Measurements from ENCODE around the gene AGBL1.

AGBL1 gene

DNA sequence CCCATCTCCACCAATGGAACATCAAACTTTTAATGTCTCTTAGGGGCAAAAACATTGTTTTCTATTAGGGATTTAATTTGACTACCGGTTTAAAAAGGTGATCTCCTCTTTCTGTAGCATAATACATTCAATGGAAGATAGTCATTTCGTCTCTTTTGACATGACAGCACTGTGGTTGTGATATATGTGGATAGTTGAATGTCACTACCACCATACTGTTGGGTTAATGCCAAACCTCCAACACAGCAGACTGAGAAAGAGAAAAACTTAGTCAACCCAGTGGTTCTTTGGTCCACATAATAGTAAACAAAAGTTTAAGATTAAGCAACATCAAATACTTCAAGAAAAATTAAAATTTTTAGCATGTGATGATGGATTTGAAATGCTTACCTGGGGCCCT lies 530.4 kb downstream of the AGBL1 start:
- DNase-seq = no peak

DNA sequence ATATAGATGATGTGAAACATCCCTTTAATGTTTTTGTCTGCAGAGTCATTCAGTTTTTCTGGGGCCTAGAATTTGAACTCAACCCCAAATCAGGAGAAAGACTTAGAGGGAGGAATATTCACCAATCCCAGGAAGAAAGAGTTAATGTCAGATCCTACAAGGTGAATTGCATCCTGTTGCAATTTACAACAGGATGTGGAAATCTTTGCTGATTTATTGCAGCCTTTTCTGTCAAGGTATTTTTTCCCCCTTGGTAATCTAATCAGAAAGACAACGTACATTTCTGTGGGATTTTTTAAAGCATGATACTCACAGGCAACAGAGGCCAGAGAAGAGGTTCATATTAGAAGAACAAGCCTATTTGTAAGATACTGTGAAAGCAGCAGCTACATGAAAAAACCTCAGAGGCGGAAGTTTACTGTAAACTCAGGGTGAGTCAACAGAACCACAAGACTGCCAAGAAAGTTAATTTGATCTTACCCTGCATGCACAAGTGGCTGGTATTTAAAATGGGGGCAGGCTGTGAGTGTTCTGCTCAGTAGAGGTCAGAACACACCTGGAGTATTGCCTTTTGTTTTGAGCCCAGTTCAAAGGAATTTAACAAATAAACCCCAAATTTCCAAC lies 531.9 kb downstream of the AGBL1 start:
- DNase-seq = no peak

DNA sequence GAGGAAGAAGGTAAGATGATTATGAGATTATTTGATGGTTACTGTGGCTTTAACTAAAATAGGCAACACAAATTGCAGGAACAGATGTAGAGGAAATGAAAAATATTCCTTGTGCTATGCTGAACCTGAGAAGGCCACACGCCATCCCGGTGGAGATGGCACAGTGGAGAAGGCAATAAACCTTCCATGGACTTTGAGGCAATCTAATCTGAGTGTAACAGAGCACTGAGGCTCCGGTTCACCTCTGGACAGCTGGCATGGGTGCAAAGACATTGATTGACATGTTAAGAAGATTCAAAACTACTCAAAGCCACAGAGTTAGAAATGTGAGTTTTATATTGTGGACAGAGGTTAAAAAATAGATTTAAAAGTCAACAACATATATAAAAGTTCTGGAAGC lies 535.7 kb downstream of the AGBL1 start:
- DNase-seq = no peak

DNA sequence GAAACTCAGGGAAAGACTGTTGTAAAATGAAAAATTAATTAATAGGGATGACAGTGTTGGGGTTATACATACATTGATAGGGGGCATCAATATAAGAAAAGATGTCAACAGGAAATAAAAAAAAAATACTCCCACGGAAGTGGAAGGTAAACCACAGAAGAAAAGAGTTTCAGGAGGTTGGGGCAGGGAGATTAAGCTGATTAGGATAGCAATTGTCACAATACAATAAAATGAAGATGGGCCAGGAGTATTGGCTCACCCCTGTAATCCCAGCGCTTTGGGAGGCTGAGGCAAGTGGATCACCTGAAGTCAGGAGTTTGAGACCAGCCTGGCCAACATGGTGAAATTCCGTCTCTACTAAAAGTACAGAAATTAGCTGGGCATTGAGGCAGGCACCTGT lies 536.1 kb downstream of the AGBL1 start:
- no peak for DNase-seq

DNA sequence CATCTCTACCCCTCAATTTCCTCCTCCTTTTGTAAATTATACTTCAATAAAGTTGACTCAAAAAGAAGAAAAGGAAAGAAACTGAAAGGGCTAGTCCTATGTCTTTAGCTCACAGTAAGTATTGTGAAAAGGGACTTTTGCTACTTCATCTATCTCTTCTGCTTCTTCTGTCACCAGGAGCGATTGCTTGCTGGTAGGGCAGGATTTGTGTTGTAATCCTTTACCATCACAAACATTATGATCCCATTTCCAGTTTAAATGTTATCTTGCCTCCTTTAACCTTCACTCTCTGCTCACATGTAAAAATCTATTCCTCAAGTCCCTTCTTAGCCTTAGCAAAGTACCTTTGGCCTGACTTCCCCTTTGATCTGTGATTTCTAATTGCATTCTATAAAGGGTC lies 537.1 kb downstream of the AGBL1 start:
- DNase-seq = no peak

DNA sequence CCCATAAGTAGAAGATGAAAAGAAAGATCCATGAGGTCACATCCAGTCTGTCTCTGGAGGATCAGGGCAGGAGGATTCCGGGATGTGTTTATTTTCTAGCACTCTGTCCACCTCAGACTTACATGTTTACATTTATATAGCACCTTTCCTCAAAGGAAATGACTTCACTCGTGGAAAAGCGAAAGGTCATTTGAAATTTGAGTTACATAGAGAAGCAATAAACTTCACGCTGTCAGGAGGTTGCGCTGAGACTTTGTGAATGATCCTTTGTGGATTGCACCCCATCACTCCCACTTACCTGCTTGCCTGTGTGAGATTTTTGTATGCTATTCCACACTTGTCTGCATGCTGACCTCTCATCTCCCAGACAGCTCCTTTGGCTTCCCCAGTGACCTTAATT lies 540.5 kb downstream of the AGBL1 start:
- no peak for DNase-seq

DNA sequence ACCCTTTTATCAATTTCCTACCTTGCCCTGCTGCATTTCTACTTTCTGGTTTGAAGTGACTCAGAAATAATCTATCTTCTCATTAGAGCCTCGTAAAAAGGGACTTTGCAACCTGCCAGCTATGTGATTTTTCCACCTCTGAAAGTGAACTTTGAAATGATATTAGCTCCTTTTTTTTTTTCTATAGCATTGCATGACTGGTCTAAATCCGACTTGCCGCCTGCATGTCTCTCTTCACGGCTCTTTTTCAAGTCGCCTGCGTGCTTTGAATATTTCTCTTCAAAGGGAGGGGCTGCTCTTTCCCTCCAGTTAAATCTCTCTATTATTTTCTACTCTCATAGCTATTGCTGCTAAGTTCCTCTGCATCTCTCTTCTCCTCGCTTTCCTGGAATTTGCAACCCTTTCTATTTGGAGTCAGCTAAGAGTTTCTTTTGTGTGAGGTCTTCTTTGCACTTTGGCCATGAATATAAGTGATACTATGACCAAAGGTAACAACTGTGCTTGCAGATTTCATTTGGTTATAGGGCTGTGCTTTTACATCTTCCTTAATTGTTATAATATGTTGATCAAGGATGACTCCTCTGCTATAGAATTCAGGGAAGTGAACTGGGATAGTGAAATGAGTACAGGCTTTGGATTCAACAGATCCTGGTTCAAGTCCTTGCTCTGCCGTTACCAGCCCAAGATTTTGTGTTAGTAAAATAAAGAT lies 541.1 kb downstream of the AGBL1 start:
- DNase-seq = no peak

DNA sequence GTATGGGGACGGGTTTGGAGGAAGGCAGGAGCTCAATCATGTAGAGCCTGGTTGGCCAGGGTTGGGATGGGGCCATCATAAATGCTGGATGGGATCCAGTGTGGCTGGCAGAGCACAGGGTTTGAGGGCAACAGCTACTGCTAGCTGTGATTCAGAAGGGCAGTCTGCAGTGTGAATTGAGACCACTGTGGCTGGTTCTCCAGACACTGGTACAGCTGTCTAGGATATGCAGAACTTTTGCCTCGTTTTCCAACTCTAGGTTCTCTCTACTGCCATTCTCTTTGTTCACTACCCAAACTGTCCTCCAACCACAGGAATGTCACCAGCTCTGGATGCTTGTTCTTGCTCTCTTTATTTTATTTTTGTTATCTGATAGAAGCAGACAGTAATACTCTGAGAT lies 543.6 kb downstream of the AGBL1 start:
- DNase-seq = no peak

DNA sequence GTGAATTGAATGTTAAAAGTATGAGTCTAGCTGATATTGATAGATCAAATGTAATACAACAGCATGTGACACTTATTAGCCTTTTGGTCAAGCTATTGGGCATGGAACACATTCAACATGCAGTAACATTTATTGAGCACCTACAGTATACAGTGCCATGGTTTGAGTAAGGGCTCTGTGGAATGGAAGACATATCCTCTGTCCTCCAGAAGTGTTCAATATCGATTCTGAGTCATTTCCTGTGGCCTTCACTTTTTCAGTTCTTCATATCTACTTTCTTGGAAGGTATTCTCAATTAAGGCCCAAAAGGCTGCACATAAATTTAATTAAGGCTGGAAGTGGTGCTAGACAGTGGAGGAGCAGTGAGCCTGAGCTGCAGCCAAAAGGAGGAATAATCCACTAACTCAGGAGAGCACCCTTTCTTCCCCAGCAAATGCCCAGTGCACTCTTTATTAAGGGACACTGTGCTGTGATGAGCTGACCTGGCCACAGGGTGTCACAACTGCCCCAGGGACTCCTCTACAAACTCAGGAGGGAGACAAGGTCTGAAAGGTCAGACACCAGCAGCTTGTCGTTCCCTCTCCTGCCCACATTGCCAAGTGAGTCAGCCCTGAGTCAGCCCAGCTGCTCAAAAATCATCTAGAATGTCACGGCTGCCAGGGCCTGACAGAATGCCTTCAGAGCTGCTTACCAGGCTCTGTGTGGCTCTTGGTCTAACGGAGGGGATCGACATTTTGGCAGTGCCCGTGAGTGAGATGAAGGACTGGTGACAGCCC lies 544.8 kb downstream of the AGBL1 start:
- peak; percentile 43 for DNase-seq

DNA sequence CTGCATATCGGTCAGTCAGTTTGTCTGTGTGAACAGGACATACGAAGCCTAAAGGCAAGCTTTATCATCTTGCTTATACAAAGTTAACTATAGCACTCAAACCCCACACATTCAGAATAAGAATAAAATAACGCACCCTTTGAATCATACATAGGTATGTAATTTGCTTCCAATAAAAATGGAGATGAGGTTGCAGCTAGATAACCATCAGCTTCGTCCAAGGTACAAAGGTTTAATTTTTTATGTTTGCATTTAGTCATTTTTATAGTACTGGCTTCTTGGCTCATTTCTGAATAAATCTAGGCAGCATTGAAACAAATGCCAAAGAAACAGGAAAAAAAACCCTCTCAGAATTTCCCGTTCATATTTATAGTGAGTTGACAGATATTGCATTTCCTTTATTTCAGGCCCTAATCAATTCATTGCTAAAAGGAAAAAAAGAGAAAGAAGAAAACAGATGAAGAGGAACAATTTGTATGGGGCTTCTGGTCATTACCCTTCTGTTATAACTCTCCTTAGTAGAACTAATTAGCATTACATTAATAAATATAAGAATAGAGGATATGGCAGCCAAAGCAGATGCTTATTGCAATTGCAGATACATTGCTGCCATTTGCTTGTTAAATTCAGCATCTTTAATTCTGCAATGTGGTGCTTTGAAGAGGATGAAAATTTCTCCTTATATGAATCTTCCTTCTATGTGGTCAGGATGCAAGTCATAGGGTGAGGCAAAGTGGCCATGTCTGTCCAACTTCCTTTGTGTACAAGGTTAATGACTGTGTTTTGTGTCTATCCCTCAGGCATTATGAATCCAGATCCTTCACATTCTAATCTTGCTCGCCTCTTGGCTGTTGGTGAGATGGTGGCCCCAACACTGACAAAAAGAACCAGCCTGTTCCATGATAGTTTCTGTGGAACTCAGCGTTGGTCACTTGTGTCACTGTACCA lies 550.0 kb downstream of the AGBL1 start:
- DNase-seq = no peak

DNA sequence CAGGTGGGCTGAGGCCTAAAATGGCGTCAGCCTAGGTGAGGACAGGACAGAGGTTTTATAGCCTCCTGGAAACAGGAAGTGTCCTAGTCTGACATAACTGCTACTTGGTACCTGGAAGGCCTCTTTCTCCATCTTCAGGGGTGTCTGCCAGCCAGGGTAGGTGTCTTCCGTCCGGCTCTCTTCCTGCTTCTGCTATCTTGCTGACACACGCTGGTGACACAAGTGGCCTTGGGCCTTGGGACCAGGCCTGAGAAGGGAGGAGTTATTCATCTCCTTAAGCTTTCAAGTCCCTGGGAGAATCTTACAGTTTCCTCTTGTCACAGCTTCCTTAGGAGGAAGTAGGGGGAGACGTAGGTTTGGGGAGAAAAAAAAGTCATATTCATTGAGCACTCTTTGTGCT lies 551.3 kb downstream of the AGBL1 start:
- no peak for DNase-seq

DNA sequence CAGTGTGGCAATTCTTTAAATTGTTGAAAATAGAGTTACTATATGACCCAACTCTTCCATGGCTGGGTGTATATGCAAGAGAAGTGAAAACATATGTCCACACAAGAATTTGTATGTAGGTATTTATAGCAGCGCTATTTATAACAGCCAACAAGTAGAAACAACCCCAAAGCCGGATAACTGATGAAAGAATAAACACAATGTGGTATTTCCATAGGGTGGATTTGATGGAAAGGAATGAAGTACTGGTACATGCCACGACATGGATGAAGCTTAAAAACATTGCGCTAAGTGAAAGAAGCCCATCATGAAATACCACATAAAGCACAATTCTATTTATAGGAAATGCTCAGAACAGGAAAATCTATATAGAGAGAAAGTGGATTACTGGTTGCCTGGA lies 554.5 kb downstream of the AGBL1 start:
- no peak for DNase-seq

DNA sequence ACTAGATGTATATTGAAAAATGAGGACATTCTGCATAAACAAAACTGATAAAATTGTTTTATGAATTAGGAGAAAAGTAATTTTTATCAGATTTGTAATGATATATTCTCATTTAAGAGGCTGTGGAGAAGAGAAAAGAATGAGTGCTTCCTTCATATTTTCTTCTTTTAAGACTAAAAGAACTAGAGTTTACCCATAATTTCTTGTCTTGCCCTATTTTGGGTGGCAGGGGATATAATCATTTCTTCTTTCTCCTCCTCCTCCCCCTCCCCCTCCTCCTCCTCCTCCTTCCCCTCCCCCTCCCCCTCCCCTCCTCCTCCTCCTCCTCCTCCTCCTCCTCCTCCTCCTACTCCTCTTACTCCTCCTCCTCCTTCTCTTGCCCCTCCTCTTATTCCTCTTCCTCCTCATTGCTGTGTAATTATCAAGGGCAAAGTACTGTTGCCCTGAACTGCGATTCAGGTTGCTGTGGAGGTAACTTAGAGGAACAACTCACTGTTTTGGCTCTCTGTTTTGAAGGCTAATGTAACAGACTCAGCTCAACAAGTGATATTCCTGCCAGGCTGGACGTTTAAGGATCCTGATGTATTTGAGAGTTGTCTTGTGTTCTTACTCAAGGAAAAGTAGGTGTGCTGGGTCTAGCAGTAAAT lies 555.4 kb downstream of the AGBL1 start:
- DNase-seq = no peak

DNA sequence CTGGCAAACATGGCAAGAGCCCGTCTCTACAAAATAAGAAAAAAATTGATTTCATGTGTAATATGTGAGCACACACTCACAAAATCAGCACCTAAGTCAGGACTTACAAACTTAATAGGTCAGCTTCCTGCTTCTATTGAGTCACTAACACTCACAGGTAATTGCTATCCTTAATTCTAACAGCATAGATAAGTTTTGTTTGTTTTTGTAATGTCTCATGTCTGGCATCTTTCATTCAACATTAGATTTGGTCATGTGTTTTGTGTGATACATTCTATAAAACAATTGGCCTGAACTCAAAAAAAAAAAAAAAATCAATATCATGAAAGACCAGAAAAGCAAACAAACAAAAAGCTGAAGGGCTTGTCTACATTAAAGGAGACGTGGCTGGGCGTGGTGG lies 564.7 kb downstream of the AGBL1 start:
- no peak for DNase-seq

DNA sequence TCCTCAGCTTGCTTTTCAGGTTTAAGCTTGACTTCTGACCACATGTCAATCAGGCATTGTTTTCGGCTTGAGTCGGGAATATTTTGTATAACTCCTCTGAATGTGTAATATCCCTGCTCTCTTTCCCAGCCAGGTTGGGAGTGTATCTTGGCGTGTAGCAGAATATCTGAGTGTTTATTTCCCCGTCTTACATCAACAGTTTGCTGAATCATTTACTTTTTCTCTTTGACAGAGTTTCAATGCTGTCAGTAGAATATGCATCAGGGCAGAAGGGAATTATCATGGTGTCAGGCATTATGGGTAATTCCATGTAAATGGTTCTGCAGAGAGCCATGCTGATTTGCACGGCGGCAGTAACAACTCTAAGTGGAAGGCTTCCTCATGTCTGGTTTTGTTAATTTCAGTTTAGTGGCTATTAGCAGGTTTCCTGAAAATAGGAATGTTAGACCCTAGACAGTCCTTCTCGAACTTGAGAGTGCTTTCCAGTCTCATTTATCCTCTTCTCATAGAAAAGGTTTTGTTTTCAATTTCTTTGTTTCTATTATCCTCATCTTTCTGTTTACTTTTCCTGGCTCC lies 566.3 kb downstream of the AGBL1 start:
- DNase-seq = no peak

DNA sequence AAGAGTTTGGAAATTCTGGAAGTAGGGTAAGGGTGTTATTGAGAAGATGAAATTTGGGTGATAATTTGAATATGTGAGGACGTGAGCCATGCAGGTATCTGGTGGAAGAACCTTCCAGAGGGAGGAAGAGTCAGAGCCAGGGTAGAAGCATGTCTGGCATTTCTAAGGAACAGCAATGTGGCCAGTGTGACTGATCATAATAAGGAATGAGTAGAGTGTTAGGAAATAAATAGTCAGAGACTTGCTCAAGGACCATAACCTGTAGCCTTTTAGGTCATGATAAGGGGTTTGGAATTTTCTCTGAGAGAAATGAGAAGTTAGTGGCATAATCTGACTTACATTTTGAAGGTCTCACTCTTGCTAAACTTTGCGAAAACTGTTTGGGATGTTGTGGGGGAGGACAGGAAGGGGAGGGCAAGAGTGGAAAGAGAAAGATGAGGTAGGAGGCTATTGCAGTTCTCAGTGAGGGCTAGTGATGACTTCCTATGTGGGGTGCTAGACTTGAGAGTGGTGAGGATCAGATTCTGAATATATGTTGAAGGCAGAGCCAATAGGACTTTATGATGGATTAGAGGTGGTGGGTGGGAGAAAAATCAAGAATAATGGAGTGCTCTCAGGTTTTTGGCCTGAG lies 568.3 kb downstream of the AGBL1 start:
- DNase-seq = no peak

DNA sequence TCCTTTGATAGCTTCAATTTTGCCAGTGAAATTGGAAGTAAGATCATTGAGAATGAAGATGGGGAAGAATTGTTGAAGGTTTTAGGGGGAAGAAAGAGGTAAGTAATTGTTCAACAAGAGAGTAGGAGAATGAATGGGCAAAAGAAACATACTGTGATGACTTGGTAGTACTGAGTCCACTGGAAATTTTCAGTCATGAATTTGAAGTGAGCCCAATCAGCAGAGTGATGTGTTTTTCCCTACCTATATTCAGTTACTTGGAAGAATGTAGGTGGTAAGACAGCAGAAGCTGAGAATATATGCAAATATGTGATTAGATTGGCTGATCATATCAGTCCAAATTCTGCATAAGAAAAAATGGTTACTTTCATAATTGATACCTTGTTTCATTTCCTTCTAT lies 569.6 kb downstream of the AGBL1 start:
- DNase-seq = no peak

DNA sequence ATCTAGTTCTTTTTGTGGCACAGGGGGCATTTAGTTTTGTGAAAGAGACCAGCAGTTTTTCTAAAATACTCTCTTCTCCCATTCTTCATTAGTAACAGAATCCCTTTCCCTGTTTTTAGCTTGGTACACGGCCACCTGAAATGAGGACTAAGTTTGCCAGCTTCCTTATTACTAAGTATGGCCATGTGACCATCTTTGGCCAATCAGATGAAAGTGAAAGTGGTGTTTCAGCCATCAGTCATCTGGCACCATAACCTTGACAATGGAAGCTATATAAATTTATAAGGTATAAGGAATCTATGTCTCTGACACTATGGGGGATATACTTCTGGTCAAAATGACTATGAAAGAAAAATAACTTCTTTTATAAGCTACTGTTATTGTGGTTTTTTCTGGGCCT lies 570.4 kb downstream of the AGBL1 start:
- DNase-seq = no peak

DNA sequence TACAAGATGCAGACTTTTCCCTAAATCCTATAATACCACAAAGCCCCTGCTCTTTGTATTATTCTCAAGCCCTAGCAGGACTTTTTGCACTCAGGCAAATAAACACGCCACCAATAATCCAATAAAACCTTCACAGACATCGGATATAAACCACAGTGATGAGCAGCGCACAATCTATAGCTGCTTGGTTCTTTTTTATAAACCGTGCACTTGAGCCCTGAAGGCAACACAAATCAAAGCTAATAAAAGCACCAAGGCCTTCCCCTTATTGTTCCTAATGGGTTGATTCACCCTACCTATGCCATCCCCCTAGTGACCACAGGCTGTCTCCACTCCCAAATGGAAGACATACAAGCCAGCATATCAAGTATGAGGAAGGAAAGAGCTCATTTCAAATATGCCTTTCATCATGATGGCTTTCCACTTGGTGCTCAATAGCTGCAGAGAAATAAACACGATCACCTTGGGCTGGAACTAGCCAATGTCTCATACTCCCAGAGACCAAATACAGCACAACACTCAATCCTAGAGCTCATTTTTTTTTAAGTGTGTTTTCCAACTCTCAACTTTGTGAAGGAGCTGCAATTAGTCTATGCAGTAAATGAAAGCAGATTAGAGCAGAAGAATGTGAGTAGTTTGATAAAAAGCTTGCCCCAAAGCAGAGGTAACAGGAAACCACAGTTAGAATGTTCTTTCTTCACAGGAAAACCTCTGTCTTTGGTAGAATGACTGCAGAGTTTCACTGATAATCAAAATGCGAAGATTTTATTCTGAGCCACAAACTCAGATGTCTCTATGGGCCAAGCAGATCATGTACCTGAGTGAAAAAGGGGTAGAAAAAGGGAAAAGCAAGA lies 573.9 kb downstream of the AGBL1 start:
- no peak for DNase-seq

DNA sequence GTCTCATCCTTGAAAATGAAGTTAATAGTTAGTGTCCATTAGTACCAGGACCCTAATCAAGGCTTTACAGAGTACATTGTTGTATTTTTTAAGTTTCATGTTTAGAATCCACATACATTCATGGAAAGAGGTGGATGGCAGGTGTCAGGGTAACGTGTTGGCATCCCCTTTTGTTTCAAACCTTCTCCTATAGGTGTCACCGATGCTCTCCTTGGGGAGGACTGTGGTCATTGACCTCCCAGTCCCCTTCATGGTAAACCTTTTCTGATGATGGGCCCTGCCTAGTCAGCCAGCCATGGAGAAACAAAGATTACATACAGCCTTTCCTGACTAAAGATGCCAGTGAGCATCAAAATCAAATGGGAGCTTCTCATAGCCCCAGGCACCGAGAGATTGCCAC lies 574.8 kb downstream of the AGBL1 start:
- DNase-seq = no peak

DNA sequence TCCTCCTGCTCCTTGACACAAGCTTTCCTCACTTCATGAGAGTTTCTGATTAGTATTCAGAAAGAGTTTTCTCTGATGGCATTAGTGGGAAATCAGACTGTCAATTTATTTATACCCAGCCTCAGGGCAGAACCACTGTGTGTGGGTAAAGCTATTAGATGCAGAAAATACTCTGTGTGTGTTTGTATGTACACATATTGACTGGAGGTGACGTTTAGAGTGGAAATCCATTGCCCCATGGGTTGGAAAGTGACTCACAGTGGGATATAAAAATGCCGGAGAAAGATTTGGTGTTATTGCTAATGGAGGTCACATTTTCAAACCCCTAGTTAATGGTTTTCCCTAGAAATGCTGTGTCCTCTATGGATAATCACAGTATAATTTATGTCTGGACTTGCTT lies 577.6 kb downstream of the AGBL1 start:
- DNase-seq = no peak

Measured in CD4-positive, alpha-beta T cell treated with Interleukin-15 for 1 hour (primary cell).